ENCODE data around the gene SPATA3.

DNA sequence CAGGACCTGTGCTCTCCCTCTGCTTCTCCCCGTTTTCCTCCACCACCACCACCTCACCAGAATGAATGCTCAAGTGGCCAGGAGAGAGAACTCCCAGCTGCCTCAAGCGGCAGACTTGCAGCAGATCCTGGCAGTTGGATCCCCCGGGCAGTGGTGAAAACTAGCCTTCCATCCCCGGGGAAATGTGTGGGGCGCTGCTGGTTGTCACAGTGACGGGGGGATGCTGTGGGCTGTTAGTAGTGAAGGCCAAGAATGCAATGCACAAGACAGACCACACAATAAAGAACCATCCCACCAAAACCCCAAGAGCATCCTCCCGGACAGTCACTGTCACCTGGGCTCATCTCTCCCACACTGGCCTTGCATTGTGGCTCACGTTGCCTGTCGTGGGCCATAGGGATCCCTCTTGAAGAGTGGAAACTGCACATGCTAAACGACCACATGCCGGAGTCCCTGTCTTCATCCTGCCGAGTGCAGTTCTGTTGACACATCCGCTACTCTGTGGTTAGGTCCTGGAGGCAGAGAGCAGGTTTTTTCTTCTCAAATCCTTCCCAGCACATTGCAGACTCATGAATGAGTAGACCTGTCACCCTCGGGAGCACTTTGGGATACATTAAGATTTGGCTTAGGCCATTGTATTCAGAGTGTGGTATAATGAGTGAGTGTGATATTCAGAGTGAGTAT is 13.5 kb downstream of the SPATA3 start:
- TF ChIP-seq CTCF (IDR thresholded peaks at IDR 0.05; ENCODE audit: insufficient read depth, low read depth, low read length) = no peak
- no peak for TF ChIP-seq EZH2 (IDR thresholded peaks at IDR 0.05; ENCODE audit: insufficient read depth, low read length)

Data from astrocyte (in vitro differentiated cells and primary cell).